Endodermal cell (in vitro differentiated cells): ENCODE data around the gene ZDHHC7. TPM values are rescaled to one million over a fixed set of nuclear protein-coding genes. Genes with fewer than 3 reads are reported as not detected.
A peak's percentile ranks its signal among the peaks of the same experiment; 100 is the strongest.

Experiments
- DNase-seq: peaks from one replicate; pipeline ENCODE4 v3.0.0-alpha.2; 2017
- H3K27ac ChIP-seq: 2 replicates; pipeline ENCODE4 v1.5.1; 2013; ENCODE audit warnings: mild to moderate bottlenecking, low read depth, low read length, moderate library complexity
- H3K27me3 ChIP-seq: 2 replicates; pipeline ENCODE4 v1.6.1; 2013; ENCODE audit warnings: mild to moderate bottlenecking, low read length, moderate library complexity; ENCODE audit not compliant: insufficient read depth, control insufficient read depth, poor library complexity, severe bottlenecking
- H3K36me3 ChIP-seq: 2 replicates; pipeline ENCODE4 v1.7.0; 2013; ENCODE audit warnings: mild to moderate bottlenecking, low read length, moderate library complexity; ENCODE audit not compliant: control insufficient read depth, insufficient read depth
- H3K4me1 ChIP-seq: one replicate; pipeline ENCODE4 v1.7.0; 2013; ENCODE audit warnings: low read length; ENCODE audit not compliant: control insufficient read depth, insufficient read depth
- H3K4me3 ChIP-seq: 2 replicates; pipeline ENCODE4 v1.5.1; 2013; ENCODE audit warnings: mild to moderate bottlenecking, low read length, moderate library complexity
- H3K9ac ChIP-seq: 2 replicates; pipeline ENCODE4 v1.6.1; 2013; ENCODE audit warnings: mild to moderate bottlenecking, low read length, moderate library complexity; ENCODE audit not compliant: poor library complexity, severe bottlenecking; ENCODE audit errors: extremely low read depth
- H3K9me3 ChIP-seq: 2 replicates; pipeline ENCODE4 v1.6.1; 2013; ENCODE audit warnings: mild to moderate bottlenecking, low read length, moderate library complexity; ENCODE audit not compliant: control insufficient read depth
- H3K27ac Mint-ChIP-seq: 2 replicates; pipeline ENCODE4 v1.8.0; 2020; ENCODE audit warnings: mixed read lengths
- H3K27me3 Mint-ChIP-seq: 2 replicates; pipeline ENCODE4 v1.8.0; 2021; ENCODE audit warnings: mild to moderate bottlenecking, mixed read lengths; ENCODE audit not compliant: insufficient read depth
- H3K36me3 Mint-ChIP-seq: 2 replicates; pipeline ENCODE4 v1.8.0; 2020; ENCODE audit warnings: low read depth, mixed read lengths
- H3K4me1 Mint-ChIP-seq: 2 replicates; pipeline ENCODE4 v1.8.0; 2020; ENCODE audit warnings: mixed read lengths
- H3K4me3 Mint-ChIP-seq: 2 replicates; pipeline ENCODE4 v1.8.0; 2020; ENCODE audit warnings: mild to moderate bottlenecking, moderate library complexity, mixed read lengths
- H3K9me3 Mint-ChIP-seq: 2 replicates; pipeline ENCODE4 v1.8.0; 2020; ENCODE audit warnings: mild to moderate bottlenecking, mixed read lengths
- CTCF ChIP-seq: fragments of 200-600 bp; sonication (generic); conservative IDR thresholded peaks from 2 replicates; pipeline ENCODE4 v1.5.0; 2021; ENCODE audit warnings: antibody characterized with exemption, mild to moderate bottlenecking
- WGBS, 2 experiments: methylation state at CpG; one replicate each; pipeline versions ENCODE4 v1.1.5 to v1.1.7; 2013; ENCODE audit warnings: missing lambda C conversion rate in 2 of 2, mixed read lengths in 1 of 2; ENCODE audit not compliant: insufficient coverage in 1 of 2, insufficient read length in 1 of 2; 5-methylcytosine and 5-hydroxymethylcytosine counted together
- total RNA-seq, 2 donors: library from RNA; stranded (reverse); fragmentation: NEBNext Ultra II Directional in 1 of 2; extraction: Animal tissue kit (Norgen Biotek cat#: 25700) in 1 of 2; gene quantifications; 2 replicates in 1 of 2; 3 replicates in 1 of 2; pipeline ENCODE4 v1.2.1, GENCODE V29; 2021

Gene ZDHHC7
- total RNA-seq, 2 donors from 2014 or later, result 58.7 to 61.8 TPM

GRCh38 chr16:85042167-85042526, 30.8 kb upstream of the ZDHHC7 start:
- H3K36me3 ChIP-seq, result no peaks in the 10 kb centered on the region
- H3K27ac Mint-ChIP-seq, result no peak overlapping the region
- WGBS, 2 experiments, result 88 to 93% methylated on average over 5 to 6 of the region's 6 CpGs
- H3K4me1 Mint-ChIP-seq, result peaks cover 6% of the 10 kb centered on the region
- H3K9me3 Mint-ChIP-seq, result no peaks in the 10 kb centered on the region
- H3K36me3 Mint-ChIP-seq, result no peaks in the 10 kb centered on the region
- no peaks in the 10 kb centered on the region for H3K27me3 ChIP-seq
- no peak overlapping the region for H3K4me3 Mint-ChIP-seq
- TF ChIP-seq CTCF, result no peak
- no peak overlapping the region for H3K27ac ChIP-seq
- H3K27me3 Mint-ChIP-seq, result no peaks in the 10 kb centered on the region
- DNase-seq, result peak; percentile 11
- no peaks in the 10 kb centered on the region for H3K9me3 ChIP-seq
- no peak overlapping the region for H3K9ac ChIP-seq
- no peaks in the 10 kb centered on the region for H3K4me1 ChIP-seq
- no peak overlapping the region for H3K4me3 ChIP-seq

- no peaks in the 10 kb centered on the region for H3K4me1 Mint-ChIP-seq
- H3K9me3 Mint-ChIP-seq, result no peaks in the 10 kb centered on the region
- WGBS, 2 experiments, result 94% methylated on average over 24 to 27 of the region's 27 CpGs
- Histone ChIP-seq H3K36me3 (no peaks in the 10 kb centered on the region), H3K4me3 (no peak overlapping the region), H3K9ac (no peak overlapping the region), H3K9me3 (no peaks in the 10 kb centered on the region), H3K27me3 (no peaks in the 10 kb centered on the region), H3K4me1 (no peaks in the 10 kb centered on the region), H3K27ac (no peak overlapping the region)
- no peak overlapping the region for H3K4me3 Mint-ChIP-seq
- no peak overlapping the region for H3K27ac Mint-ChIP-seq
- no peak for TF ChIP-seq CTCF
- H3K36me3 Mint-ChIP-seq, result no peaks in the 10 kb centered on the region
- peak; percentile 20 for DNase-seq
- no peaks in the 10 kb centered on the region for H3K27me3 Mint-ChIP-seq
Measured at GRCh38 chr16:85041219-85042166, 30.2 kb upstream of the ZDHHC7 start.

- H3K27ac Mint-ChIP-seq, result no peak overlapping the region
- H3K9me3 Mint-ChIP-seq, result no peaks in the 10 kb centered on the region
- no peaks in the 10 kb centered on the region for H3K4me1 Mint-ChIP-seq
- TF ChIP-seq CTCF, result no peak
- no peaks in the 10 kb centered on the region for H3K27me3 ChIP-seq
- WGBS, 2 experiments, result 92 to 94% methylated on average over 6 of the region's 6 CpGs
- no peak for DNase-seq
- H3K9me3 ChIP-seq, result no peaks in the 10 kb centered on the region
- H3K4me3 Mint-ChIP-seq, result no peak overlapping the region
- no peak overlapping the region for H3K4me3 ChIP-seq
- H3K9ac ChIP-seq, result no peak overlapping the region
- no peaks in the 10 kb centered on the region for H3K36me3 ChIP-seq
- H3K27me3 Mint-ChIP-seq, result no peaks in the 10 kb centered on the region
- no peak overlapping the region for H3K27ac ChIP-seq
- no peaks in the 10 kb centered on the region for H3K4me1 ChIP-seq
- H3K36me3 Mint-ChIP-seq, result no peaks in the 10 kb centered on the region
Measured at GRCh38 chr16:85040685-85041084, 29.4 kb upstream of the ZDHHC7 start.
